GM10266 (cell line): ENCODE measurements around the gene CS.
"Not testable (repeated sequence)": the region's sequence is repeated elsewhere in the genome, so short reads cannot be mapped to it uniquely, and the experiment has no call there.

ENCODE experiments used
- DNase-seq: peaks from one replicate; pipeline ENCODE4 v3.0.0; 2012; ENCODE audit errors: extremely low spot score
- CTCF ChIP-seq: IDR thresholded peaks from 2 replicates; pipeline ENCODE4 v1.5.1; 2012; ENCODE audit warnings: mild to moderate bottlenecking, low read depth; ENCODE audit not compliant: control insufficient read depth, insufficient read depth; ENCODE audit errors: missing control alignments

The CS gene

GRCh38 chr12:56278905-56279304 lies 21.2 kb downstream of the CS start:
- DNase-seq, result no peak
- no peak for TF ChIP-seq CTCF

- TF ChIP-seq CTCF, result no peak
- DNase-seq, result no peak
These were observed 25.8 kb downstream of the CS start for GRCh38 chr12:56274299-56274698.

GRCh38 chr12:56272468-56272867 lies 27.7 kb downstream of the CS start:
- DNase-seq, result not testable (repeated sequence)

- TF ChIP-seq CTCF, result peak; percentile 60
- no peak for DNase-seq
These were observed 29.1 kb downstream of the CS start for GRCh38 chr12:56271031-56271430.

- no peak for DNase-seq
- TF ChIP-seq CTCF, result no peak
These were observed 32.6 kb downstream of the CS start for GRCh38 chr12:56267443-56268071.

GRCh38 chr12:56266693-56267442 lies 33.3 kb downstream of the CS start, which contains the start of gene COQ10A:
Gene COQ10A, plus strand, starts transcription at chr12:56266942. Its CDS starts 177 bp downstream, at chr12:56267119.
- TF ChIP-seq CTCF, result peak; percentile 47
- peak; percentile 93 for DNase-seq

GRCh38 chr12:56266068-56266692 lies 34.0 kb downstream of the CS start:
- DNase-seq, result not testable (repeated sequence)

GRCh38 chr12:56262955-56263354 lies 37.2 kb downstream of the CS start:
- DNase-seq, result not testable (repeated sequence)
- TF ChIP-seq CTCF, result peak; percentile 10
